Gastrocnemius medialis (tissue), 4 donors: ENCODE results near the gene ADGRD1. TPM values are rescaled to one million over a fixed set of nuclear protein-coding genes. Genes with fewer than 3 reads are reported as not detected.

ENCODE experiments used
- ATAC-seq, 2 donors: fragments of 150-250 bp; one replicate each; pipeline ENCODE4 v1.9.1; 2016
- DNase-seq, 2 donors: peaks; one replicate each; pipeline ENCODE4 v3.0.0-alpha.2; 2019
- H3K27ac ChIP-seq, 4 donors: fragments of 200-600 bp; sonication (generic); 1 replicate in 1 of 4; 2 replicates in 3 of 4; pipeline ENCODE4 v1.5.1; 2016 to 2018; ENCODE audit warnings: mild to moderate bottlenecking in 2 of 4, moderate library complexity in 1 of 4
- H3K27me3 ChIP-seq, 3 donors: fragments of 200-600 bp; sonication (generic) in 2 of 3; 1 replicate in 1 of 3; 2 replicates in 2 of 3; pipeline versions ENCODE4 v1.5.1 to v1.6.0; 2016 to 2019; ENCODE audit warnings: mild to moderate bottlenecking in 1 of 3, moderate library complexity in 1 of 3
- H3K36me3 ChIP-seq, 2 donors: fragments of 200-600 bp; sonication (generic) in 1 of 2; one replicate each; pipeline ENCODE4 v1.5.1; 2017 to 2018
- H3K4me1 ChIP-seq, 2 donors: fragments of 200-600 bp; sonication (generic) in 1 of 2; one replicate each; pipeline ENCODE4 v1.5.1; 2016 to 2017; ENCODE audit warnings: mild to moderate bottlenecking in 2 of 2
- H3K4me3 ChIP-seq, 4 donors: fragments of 200-600 bp; sonication (generic) in 3 of 4; 1 replicate in 1 of 4; 2 replicates in 3 of 4; pipeline ENCODE4 v1.5.1; 2016 to 2019; ENCODE audit warnings: mild to moderate bottlenecking in 2 of 4
- H3K9me3 ChIP-seq, 3 donors: fragments of 200-600 bp; sonication (generic) in 2 of 3; 1 replicate in 1 of 3; 2 replicates in 2 of 3; pipeline ENCODE4 v1.5.1; 2016 to 2019
- CTCF ChIP-seq, 5 experiments: fragments of 450-650 bp in 3 of 5; fragments of 200-600 bp in 2 of 5; sonication (generic) in 2 of 5; IDR thresholded peaks in 4 of 5; conservative IDR thresholded peaks in 1 of 5; 1 replicate in 4 of 5; 2 replicates in 1 of 5; pipeline ENCODE4 v1.5.1; 2016 to 2019; ENCODE audit warnings: antibody characterized with exemption in 5 of 5, mild to moderate bottlenecking in 3 of 5, moderate library complexity in 3 of 5
- POLR2A ChIP-seq, 2 donors: fragments of 450-650 bp; IDR thresholded peaks; one replicate each; pipeline ENCODE4 v1.6.1; 2017; ENCODE audit warnings: antibody characterized with exemption in 2 of 2, mild to moderate bottlenecking in 2 of 2, moderate library complexity in 2 of 2
- in situ Hi-C, 4 donors: fragments of 200-750 bp; cut with MboI; loops; one replicate each; pipeline versions ENCODE4 v1.15.0 to v1.8.0; 2017; ENCODE audit warnings: low sequenced_read_pairs in 4 of 4
- intact Hi-C: fragments of 100-400 bp; cut with DNase I; formaldehyde crosslinking; loops from one replicate; pipeline ENCODE4 v1.15.1; 2023; ENCODE audit warnings: low total_unique reads
- total RNA-seq, 4 donors: library from RNA; depleted of rRNA; stranded (reverse); fragments of >200 nt; gene quantifications; one replicate each; pipeline versions ENCODE4 v1.1.0 to v1.2.3, GENCODE V29; 2016

ADGRD1 gene
- total RNA-seq, 4 donors from 2014 or later = 5.3 to 9.6 (median 8.2) TPM

GRCh38 chr12:131025234-131025633, 71.5 kb downstream of the ADGRD1 start:
- ATAC-seq (no peak), DNase-seq (no peak)
- no peak overlapping the region for H3K27ac ChIP-seq
- no peak overlapping the region for H3K4me3 ChIP-seq
- no peaks in the 10 kb centered on the region for H3K9me3 ChIP-seq
- in situ Hi-C loops = no loop called here
- intact Hi-C loops = no loop called here
- no peaks in the 10 kb centered on the region for H3K4me1 ChIP-seq
- no peaks in the 10 kb centered on the region for H3K36me3 ChIP-seq
- no peaks in the 10 kb centered on the region for H3K27me3 ChIP-seq
- no peak for TF ChIP-seq POLR2A (IDR thresholded peaks at IDR 0.05)
- TF ChIP-seq CTCF (IDR thresholded peaks at IDR 0.05 in 4 of 5, conservative IDR thresholded peaks at IDR 0.05 in 1 of 5) = no peak

GRCh38 chr12:131025939-131026702, 72.4 kb downstream of the ADGRD1 start:
- Histone ChIP-seq H3K27me3 (peaks cover 0 to 2% (median 0%) of the 10 kb centered on the region in 3 donors), H3K9me3 (no peaks in the 10 kb centered on the region), H3K4me1 (no peaks in the 10 kb centered on the region), H3K4me3 (no peak overlapping the region), H3K36me3 (no peaks in the 10 kb centered on the region), H3K27ac (no peak overlapping the region)
- TF ChIP-seq POLR2A (IDR thresholded peaks at IDR 0.05) = no peak
- TF ChIP-seq CTCF (IDR thresholded peaks at IDR 0.05 in 4 of 5, conservative IDR thresholded peaks at IDR 0.05 in 1 of 5) = no peak
- DNase-seq (no peak), ATAC-seq (no peak)
- in situ Hi-C loops = no loop called here
- intact Hi-C loops = no loop called here

- Histone ChIP-seq H3K4me1 (no peaks in the 10 kb centered on the region), H3K36me3 (no peaks in the 10 kb centered on the region), H3K27ac (no peak overlapping the region), H3K4me3 (no peak overlapping the region), H3K27me3 (peaks cover 0 to 4% (median 0%) of the 10 kb centered on the region in 3 donors), H3K9me3 (no peaks in the 10 kb centered on the region)
- DNase-seq (no peak), ATAC-seq (no peak)
- intact Hi-C loops (no loop called here), in situ Hi-C loops (no loop called here)
- TF ChIP-seq CTCF (IDR thresholded peaks at IDR 0.05 in 4 of 5, conservative IDR thresholded peaks at IDR 0.05 in 1 of 5) (no peak), POLR2A (IDR thresholded peaks at IDR 0.05) (no peak)
Observed at GRCh38 chr12:131026754-131027153, 73.0 kb downstream of the ADGRD1 start.

- intact Hi-C loops (no loop called here), in situ Hi-C loops (no loop called here)
- Histone ChIP-seq H3K4me1 (no peaks in the 10 kb centered on the region), H3K27ac (no peak overlapping the region), H3K36me3 (no peaks in the 10 kb centered on the region), H3K4me3 (no peak overlapping the region), H3K9me3 (no peaks in the 10 kb centered on the region), H3K27me3 (peaks cover 0 to 4% (median 0%) of the 10 kb centered on the region in 3 donors)
- no peak for TF ChIP-seq CTCF (IDR thresholded peaks at IDR 0.05 in 4 of 5, conservative IDR thresholded peaks at IDR 0.05 in 1 of 5)
- ATAC-seq (no peak), DNase-seq (no peak)
Observed at GRCh38 chr12:131027264-131027663, 73.6 kb downstream of the ADGRD1 start.
